Ishikawa (cell line): ENCODE data around the gene ASZ1.

Experiments
- CEBPB ChIP-seq: IDR thresholded peaks from 2 replicates; pipeline ENCODE4 v1.6.1; 2012
- CREB1 ChIP-seq: IDR thresholded peaks from 2 replicates; pipeline ENCODE4 v1.6.1; 2012; ENCODE audit warnings: low read depth
- EGR1 ChIP-seq: IDR thresholded peaks from 2 replicates; pipeline ENCODE4 v1.6.1; 2012
- EP300 ChIP-seq: IDR thresholded peaks from 2 replicates; pipeline ENCODE4 v1.6.1; 2012; ENCODE audit warnings: borderline replicate concordance
- FOXM1 ChIP-seq: IDR thresholded peaks from 2 replicates; pipeline ENCODE4 v1.6.1; 2012; ENCODE audit warnings: low read depth, borderline replicate concordance
- NFIC ChIP-seq: IDR thresholded peaks from 2 replicates; pipeline ENCODE4 v1.6.1; 2012
- RAD21 ChIP-seq: IDR thresholded peaks from 2 replicates; pipeline ENCODE4 v1.6.1; 2012; ENCODE audit warnings: low read depth
- TAF1 ChIP-seq: IDR thresholded peaks from 2 replicates; pipeline ENCODE4 v1.6.1; 2012; ENCODE audit warnings: low read depth, mild to moderate bottlenecking
- TCF12 ChIP-seq: IDR thresholded peaks from 2 replicates; pipeline ENCODE4 v1.6.1; 2012; ENCODE audit warnings: low read depth
- TEAD4 ChIP-seq: IDR thresholded peaks from 2 replicates; pipeline ENCODE4 v1.6.1; 2012
- YY1 ChIP-seq: IDR thresholded peaks from 2 replicates; pipeline ENCODE4 v1.6.1; 2012; ENCODE audit warnings: low read depth
- ZBTB7A ChIP-seq: IDR thresholded peaks from 2 replicates; pipeline ENCODE4 v1.6.1; 2012; ENCODE audit warnings: low read depth
- TF ChIP-seq, protein P1 (sequence below): IDR thresholded peaks from 2 replicates; pipeline ENCODE4 v1.6.1; 2012; ENCODE audit warnings: low read depth, mild to moderate bottlenecking
- TF ChIP-seq, protein P2 (sequence below): IDR thresholded peaks from 2 replicates; pipeline ENCODE4 v1.6.1; 2012
- TF ChIP-seq, protein P3 (sequence below): IDR thresholded peaks from 2 replicates; pipeline ENCODE4 v1.6.1; 2012

ASZ1 gene

DNA sequence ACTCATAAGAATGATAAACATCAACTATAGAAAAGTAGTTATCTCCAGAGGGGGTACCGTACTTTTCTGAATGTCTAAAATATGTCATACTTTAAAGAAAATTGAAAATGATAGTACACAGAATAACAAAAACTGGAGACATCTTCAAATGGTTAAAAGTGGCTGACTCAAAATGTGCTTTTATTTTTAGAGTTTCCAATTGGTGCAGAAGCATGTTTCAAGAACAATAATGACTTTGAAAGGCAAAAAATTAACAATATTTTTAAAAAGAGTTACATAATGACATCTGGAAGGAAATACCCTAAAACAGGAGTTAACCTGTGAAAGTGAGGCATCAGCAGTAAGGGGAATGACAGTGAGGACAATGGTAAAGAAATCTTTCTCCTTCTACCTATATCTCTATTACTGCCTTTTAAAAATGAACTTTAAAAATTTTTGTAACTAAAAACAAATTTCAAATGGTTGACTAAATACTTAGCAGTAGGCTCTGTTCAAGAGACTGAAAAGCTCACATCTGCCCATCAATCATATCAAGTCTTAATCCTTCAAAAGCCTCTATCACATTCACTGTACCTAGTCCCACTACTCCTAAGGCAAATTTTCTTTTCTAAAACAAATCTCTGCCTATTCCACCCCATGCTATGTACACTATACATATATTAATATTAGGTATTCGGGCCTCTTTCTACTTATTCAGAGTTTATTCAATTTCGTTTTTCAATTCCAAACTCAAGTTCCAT is 3.0 kb downstream of the ASZ1 start:
- TF ChIP-seq NFIC (no peak), TEAD4 (no peak), CEBPB (no peak), ZBTB7A (no peak), EP300 (no peak), FOXM1 (no peak), TCF12 (no peak), EGR1 (no peak), CREB1 (no peak), YY1 (no peak), RAD21 (no peak), TAF1 (no peak)
- TF ChIP-seq, protein P1, sequence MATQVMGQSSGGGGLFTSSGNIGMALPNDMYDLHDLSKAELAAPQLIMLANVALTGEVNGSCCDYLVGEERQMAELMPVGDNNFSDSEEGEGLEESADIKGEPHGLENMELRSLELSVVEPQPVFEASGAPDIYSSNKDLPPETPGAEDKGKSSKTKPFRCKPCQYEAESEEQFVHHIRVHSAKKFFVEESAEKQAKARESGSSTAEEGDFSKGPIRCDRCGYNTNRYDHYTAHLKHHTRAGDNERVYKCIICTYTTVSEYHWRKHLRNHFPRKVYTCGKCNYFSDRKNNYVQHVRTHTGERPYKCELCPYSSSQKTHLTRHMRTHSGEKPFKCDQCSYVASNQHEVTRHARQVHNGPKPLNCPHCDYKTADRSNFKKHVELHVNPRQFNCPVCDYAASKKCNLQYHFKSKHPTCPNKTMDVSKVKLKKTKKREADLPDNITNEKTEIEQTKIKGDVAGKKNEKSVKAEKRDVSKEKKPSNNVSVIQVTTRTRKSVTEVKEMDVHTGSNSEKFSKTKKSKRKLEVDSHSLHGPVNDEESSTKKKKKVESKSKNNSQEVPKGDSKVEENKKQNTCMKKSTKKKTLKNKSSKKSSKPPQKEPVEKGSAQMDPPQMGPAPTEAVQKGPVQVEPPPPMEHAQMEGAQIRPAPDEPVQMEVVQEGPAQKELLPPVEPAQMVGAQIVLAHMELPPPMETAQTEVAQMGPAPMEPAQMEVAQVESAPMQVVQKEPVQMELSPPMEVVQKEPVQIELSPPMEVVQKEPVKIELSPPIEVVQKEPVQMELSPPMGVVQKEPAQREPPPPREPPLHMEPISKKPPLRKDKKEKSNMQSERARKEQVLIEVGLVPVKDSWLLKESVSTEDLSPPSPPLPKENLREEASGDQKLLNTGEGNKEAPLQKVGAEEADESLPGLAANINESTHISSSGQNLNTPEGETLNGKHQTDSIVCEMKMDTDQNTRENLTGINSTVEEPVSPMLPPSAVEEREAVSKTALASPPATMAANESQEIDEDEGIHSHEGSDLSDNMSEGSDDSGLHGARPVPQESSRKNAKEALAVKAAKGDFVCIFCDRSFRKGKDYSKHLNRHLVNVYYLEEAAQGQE = no peak
- TF ChIP-seq, protein P2, sequence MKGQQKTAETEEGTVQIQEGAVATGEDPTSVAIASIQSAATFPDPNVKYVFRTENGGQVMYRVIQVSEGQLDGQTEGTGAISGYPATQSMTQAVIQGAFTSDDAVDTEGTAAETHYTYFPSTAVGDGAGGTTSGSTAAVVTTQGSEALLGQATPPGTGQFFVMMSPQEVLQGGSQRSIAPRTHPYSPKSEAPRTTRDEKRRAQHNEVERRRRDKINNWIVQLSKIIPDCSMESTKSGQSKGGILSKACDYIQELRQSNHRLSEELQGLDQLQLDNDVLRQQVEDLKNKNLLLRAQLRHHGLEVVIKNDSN = no peak
- TF ChIP-seq, protein P3, sequence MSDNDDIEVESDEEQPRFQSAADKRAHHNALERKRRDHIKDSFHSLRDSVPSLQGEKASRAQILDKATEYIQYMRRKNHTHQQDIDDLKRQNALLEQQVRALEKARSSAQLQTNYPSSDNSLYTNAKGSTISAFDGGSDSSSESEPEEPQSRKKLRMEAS = no peak

DNA sequence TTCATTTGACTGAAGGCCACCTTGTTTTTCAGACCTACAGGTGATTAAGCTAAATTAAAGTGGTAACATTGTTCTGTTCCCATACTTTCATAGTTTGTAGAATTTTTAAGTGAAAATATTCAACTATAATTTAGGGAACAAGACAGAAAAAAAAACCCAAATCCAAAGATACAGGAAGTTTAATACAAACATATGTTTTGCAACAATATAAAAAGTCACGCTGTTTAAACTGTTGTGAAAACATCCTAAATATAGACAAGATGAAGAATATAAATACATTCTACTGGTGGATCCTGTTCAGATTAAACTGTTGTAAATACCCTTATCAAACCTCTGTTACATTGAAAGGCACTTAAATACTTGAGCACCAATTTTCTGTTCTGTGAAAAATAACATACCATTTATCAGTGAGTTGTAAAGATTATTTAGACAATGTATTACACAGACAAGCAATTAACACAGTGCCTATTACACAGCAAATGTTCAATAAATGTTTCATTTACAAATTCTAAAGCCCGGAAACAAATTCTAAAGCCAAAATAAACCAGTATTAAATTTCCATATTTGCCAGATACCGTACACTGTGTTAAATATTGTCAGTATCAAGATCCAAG is 14.2 kb downstream of the ASZ1 start:
- TF ChIP-seq NFIC (no peak), CEBPB (no peak), CREB1 (no peak), ZBTB7A (no peak), YY1 (no peak), EGR1 (no peak), FOXM1 (no peak), TAF1 (no peak), TEAD4 (no peak), EP300 (no peak), RAD21 (no peak), TCF12 (no peak)
- TF ChIP-seq, protein P1 = no peak
- TF ChIP-seq, protein P2 = no peak
- TF ChIP-seq, protein P3 = no peak

DNA sequence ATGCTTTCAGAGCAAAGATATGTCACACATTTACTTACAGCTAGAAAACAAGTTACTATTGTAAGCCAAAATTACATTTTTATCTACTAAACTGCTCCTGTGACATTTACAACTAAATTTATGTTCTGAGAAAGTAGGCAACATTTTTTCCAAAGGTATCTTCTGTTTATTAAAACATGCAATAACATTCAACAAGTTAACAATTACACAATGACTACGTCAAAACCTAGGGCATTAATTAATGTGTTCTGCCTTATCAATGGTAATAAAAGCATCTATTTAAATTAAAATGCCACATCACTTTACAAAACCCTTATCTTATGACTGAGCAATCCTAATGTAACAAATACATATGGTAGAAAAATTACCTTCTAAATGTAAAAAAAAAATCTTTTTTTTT is 14.9 kb downstream of the ASZ1 start:
- TF ChIP-seq, protein P2 = no peak

DNA sequence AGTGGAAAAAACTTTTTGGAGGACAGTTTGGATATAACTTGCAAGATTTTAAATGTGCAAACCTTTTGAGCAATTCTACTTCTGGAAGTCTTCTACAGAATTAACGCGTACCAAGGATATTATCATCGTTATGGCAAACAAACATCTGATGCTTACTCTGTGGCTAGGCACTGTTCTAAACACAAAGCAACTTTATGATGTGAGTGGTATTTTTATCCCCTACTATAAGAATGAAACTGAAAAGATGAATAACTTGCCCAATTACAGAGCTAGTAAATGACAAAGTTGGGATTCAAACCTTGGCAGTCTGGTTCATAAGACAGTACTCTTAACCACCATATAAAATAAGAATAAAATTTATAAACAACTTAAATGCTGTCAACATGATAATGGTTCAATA is 15.8 kb downstream of the ASZ1 start:
- no peak for TF ChIP-seq YY1
- TF ChIP-seq TCF12 = no peak
- no peak for TF ChIP-seq FOXM1
- no peak for TF ChIP-seq TEAD4
- TF ChIP-seq NFIC = no peak
- no peak for TF ChIP-seq EGR1

DNA sequence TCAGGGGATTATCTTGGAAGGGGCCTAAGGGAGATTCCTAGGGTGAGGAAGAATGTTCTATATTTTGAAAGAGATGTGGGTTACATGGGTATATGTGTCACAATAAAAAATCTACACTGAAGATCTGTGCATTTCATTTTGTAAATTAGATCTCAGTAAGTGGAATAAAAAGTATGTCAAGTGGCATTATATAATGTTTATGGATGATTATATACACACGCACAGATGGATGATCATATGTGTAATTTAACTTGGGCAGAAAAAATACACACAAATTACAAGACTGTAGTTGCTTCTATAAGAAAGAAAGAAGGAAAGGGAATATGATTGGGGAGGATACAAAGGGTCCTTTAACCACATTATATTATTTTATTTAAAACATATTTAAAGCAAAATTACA is 18.5 kb downstream of the ASZ1 start:
- TF ChIP-seq, protein P1 = no peak
- TF ChIP-seq CREB1 (no peak), EP300 (no peak), YY1 (no peak), EGR1 (no peak), ZBTB7A (no peak), TCF12 (no peak), TEAD4 (no peak), TAF1 (no peak), CEBPB (no peak), NFIC (no peak), FOXM1 (no peak), RAD21 (no peak)
- TF ChIP-seq, protein P3 = no peak
- TF ChIP-seq, protein P2 = no peak
